Fibroblast of gingiva (primary cell): ENCODE measurements around the gene UNC5A.

ENCODE experiments used
- DNase-seq: peaks from one replicate; pipeline ENCODE4 v3.0.0-alpha.2; 2011; ENCODE audit warnings: low read depth

UNC5A gene

DNA sequence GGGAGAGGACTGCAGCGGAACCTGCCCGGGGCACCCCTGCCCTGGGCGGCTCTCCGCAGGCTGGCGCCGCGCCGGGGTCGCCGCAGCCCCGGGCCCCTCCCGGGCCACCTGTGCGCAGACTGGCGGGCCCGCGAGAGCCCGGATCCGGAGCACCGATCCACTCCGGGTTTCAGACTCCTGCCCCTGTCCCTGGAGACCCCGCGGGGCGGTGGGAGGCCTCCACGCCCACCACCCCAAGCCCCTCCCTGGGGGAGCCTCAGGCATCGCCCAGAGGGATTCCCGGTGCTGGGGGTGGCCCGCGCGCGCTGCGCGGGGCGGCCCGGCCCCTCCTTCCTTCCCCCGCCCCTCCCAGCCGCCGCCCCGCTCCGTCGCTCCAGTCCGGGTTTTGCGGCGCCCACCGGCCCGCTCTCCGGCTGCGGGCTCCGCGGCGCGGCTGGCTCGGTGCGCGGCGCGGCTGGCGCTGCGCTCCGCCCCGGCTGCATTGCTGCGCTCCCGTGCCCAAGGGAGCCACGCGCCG, at the start of gene UNC5A:
TSS of gene UNC5A (plus strand) at position 479 of the 517 bp plus-strand sequence. CDS start 192 bp downstream, outside the sequence.
- DNase-seq: no peak

GRCh38 chr5:176761755-176762154, 48.6 kb upstream of the UNC5A start:
- DNase-seq: no peak

- no peak for DNase-seq
Measured at GRCh38 chr5:176762489-176762888, 47.9 kb upstream of the UNC5A start.

DNA sequence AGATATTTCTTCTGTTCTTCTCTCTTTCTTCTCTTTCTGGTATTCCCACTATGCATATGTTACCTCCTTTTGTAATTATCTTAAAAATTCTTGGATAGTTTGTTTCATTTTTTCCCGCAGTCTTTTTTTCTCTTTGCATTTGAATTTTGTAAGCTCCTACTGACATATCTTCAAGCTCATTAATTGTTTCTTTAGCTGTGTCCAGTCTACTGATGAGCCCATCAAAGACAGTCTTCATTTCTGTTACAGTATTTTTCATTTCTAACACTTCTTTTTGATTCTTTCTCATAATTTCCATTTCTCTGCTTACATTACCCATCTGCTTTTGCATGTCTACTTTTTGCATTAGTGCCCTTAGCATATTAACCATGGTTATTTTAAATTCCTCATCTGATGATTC, 44.7 kb upstream of the UNC5A start:
- no peak for DNase-seq

GRCh38 chr5:176768174-176768970, 42.0 kb upstream of the UNC5A start:
- DNase-seq: no peak

- DNase-seq: no peak
Measured at GRCh38 chr5:176769911-176770310, 40.4 kb upstream of the UNC5A start.

DNA sequence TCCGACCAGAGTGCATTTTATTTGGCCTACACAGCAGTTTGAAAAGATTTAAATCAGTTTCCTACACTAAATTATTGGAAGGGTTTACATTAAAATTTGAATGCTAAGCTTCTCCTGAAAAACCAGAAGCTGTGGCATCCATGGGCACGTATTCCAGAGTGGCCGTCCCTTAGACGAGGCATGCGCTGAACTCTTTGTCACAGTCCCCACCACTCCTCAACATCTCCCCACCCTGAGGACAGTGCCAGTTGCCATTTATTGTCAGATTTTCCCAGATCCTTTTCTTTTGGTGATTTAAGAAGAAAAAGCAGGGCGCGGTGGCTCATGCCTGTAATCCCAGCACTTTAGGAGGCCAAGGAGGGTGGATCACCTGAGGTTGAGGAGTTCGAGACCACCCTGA, 39.9 kb upstream of the UNC5A start:
- no peak for DNase-seq

- DNase-seq: no peak
Measured at GRCh38 chr5:176771102-176771845, 39.1 kb upstream of the UNC5A start.

DNA sequence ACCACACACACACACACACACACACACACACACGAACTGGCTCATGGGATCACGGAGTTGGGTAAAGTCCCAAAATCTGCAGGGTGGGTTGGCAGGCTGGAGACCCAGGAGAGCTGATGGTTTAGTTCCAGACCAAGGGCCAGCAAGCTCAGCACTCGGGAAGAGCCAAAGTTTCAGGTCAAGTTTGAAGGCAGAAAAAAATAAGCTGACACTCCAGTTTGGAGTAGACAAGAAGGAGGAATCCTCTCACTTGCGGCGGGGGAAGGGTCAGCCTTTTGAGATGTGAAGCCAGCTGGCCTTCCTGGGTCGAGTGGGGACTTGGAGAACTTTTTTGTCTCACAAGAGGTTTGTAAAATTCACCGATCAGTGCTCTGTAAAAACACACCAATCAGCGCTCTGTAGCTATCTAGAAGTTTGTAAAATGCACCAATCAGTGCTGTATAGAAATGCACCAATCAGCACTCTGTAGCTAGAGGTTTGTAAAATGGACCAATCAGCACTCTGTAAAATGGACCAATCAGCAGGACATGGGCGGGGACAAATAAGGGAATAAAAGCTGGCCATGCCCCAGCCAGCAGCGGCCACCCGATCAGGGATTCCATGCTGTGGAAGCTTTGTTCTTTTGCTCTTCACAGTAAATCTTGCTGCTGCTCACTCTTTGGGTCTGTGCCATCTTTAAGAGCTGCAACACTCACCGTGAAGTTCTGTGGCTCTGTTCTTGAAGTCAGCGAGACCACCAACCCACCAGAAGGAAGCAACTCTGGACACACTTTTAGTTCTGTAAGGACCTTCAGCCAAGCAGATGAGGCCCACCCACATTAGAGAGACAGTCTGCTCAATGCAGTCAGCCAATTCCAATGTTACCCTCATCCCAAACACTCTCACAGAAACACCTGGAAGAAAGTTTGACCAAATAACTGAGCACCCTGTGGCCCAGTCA, 37.8 kb upstream of the UNC5A start:
- DNase-seq: no peak

- DNase-seq: no peak
Measured at GRCh38 chr5:176773408-176774035, 36.8 kb upstream of the UNC5A start.

DNA sequence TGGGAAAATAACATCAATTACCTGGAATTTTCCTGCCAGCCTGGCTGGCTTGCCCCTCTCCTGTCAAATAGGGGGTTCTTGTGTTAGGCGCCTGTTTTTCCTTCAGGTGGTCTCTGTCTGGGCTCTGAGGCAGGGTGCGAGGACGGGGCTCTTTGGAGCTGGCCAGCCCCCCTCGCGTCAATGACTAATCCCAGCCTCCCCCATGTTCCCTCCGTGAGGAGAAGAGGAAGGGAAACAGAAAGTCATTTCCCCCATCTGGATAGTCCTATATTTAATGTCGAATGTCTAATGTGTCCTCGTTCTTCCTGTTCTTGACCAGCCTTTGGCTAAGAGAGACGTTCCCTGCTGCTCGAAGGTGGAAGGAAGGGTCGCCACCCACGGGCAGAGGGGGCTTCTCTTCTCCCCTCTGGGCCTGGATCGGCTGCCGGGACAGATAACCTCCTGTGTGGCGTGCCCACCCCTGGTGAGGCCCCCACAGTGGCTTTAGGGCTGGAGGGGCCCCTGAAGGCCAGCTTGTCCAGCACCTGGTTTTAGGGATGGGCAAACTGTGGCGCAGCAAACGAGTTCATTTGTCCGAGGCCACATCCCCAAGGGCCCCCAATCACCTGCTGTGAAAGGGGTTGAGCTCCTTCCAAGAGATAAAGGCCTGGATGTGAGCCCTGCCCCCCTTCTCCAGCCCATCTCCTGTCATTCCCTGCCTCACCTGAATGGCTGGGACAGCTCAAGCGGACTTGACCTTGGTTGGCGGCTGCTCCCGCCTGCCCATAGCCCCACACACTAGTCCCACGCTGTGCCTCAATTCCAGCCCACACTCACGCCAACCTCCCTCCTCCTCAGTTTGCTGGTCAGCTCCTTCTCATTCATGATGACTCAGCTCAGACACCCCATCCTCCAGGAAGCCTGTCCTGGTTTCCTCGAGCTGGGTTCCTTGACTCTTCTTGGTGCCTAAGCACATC, 35.9 kb upstream of the UNC5A start:
- no peak for DNase-seq

DNA sequence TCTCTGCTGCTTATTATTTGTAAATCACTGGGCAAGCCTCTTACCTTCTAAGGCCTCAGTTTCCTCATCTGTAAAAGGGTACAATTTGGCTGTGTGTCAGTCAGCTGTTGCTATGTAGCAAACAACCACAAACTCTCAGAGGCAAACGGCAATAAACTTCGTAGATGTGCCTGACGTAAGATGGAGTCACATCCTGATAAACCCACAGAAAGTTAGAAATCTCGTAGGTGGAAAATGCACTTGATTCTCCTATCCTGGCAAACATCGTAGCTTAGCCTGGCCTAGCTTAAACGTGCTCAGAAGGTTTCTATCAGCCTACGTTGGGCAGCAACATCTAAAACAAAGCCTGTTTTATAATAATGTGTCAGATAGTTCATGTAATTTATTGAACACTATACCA, 35.0 kb upstream of the UNC5A start:
- no peak for DNase-seq

DNA sequence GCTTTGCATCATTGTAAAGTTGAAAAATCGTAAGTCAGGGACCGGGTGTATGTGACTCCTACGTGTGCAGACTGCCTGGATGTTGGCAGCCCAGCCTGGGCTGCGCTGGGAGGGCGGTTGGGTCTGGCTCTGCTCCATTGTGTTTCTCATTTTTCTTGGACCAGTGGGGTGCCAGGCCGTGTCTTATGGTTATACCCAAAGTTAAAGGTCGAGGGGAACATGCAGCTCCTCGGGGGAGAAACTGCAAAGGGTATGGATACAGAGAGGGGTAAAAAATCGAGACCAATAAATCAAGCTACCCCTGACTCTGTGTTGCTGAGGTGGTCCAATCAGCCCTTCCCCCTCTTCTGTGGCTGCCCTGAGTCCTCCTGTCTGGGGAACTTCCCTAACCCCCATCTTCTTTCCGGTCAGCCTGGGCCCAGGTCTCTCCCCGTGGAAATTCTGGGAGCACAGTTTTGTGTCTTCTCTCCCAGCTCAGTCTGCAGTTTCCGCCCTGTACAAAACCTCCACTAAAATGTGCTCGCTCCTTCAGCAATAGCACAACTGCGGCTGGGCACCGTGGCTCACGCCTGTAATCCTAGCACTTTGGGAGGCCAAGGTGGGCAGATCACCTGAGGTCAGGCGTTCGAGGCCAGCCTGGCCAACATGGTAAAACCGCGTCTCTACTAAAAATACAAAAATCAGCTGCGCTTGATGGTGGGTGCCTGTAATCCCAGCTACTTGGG, 34.1 kb upstream of the UNC5A start:
- DNase-seq: no peak

GRCh38 chr5:176776916-176777315, 33.4 kb upstream of the UNC5A start:
- no peak for DNase-seq

DNA sequence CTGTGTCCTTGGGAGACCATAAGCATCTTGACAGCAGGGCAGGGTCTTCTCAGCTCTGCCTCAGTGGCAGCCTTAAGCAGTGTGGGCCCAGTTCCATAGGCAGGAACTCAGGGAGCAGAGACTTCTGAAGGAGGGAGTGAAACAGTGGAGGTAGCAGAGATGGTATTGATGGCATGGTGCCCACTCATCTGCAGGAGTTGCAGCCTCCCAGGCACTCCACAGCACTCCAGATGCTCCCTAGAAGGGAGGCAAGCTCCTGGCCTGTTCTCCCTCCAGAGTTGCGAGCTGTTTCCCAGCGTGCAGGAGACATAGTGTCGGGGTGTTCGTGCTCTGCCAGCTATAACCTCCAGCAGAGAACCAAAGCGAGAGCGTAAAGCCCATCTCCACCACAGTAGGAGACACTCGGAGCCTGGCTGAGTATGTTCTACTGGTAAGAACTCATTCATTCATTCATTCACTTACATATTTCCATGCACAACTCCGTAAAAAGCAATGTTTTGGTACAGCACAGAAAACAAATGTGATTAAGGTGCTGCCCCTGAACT, 31.4 kb upstream of the UNC5A start:
- no peak for DNase-seq

GRCh38 chr5:176779537-176779936, 30.8 kb upstream of the UNC5A start:
- DNase-seq: no peak

GRCh38 chr5:176780176-176781053, 29.9 kb upstream of the UNC5A start:
- no peak for DNase-seq

GRCh38 chr5:176781054-176781375, 29.3 kb upstream of the UNC5A start:
- no peak for DNase-seq
